Measurements from ENCODE around the gene JAZF1.

The JAZF1 gene

DNA sequence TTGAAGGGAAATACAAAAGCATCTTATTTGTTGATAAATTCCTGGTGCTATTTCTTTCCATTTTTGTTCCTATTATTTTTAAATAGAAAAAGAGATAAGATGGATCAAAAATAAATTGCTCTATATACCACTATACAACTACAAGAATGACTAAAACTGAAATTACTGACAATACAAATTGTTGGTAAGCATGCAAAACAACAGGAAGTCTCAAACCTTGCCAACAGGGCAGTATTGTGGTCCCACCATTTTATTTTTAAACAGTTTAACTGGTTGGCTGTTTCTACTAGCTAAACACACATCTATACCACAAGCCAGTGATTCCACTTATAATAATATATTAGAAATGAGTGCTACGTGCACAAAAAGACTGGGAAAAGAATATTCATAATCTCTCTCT lies 213.0 kb downstream of the JAZF1 start:
- DNase-seq (ENCODE audit: low read depth): no peak

DNA sequence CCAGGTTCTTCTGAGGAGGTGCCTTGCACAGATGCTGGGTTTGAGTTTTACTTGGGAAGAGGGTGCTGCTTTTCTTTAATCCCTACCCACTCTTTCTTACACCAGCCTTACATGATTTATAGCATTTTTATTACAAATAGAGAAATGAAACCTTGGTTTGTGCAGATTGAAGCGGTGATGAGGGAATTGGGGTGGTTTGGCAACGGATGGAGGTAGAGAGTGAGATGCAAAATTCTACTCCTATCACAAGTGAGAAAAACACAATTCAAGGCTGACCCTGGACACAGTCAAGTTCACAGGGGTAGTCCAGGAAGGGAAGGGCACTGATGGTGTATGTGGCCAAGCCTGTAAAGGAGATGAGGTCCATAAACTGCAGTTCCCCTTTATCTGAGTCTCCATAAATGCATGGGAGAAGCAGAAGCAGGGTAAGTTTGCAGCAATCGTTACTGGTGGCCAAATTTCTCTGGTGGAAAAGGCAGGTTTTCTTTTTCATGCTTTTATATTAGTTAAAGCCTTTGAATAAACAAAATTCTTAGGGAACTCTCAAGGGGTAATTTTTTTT lies 214.3 kb downstream of the JAZF1 start:
- DNase-seq (ENCODE audit: low read depth): no peak

DNA sequence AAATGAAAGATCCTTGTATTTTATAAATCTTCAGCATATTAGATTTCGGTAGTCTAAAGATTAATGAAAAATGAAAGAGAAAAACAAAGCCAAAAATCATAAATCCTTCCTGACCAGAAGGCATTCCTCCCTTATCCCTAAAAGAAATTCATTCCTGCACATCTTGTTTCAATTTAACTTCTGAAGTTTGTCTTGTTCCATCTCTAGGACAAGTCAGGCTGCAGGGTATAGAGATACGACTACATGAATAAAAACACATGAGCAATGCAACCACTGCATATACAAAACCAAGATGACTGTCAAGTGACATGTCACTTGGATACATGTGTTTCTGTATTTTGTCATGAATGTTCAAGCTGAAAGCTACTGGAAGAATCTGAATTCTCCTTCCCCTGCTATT lies 214.9 kb downstream of the JAZF1 start:
- DNase-seq (ENCODE audit: low read depth): no peak

DNA sequence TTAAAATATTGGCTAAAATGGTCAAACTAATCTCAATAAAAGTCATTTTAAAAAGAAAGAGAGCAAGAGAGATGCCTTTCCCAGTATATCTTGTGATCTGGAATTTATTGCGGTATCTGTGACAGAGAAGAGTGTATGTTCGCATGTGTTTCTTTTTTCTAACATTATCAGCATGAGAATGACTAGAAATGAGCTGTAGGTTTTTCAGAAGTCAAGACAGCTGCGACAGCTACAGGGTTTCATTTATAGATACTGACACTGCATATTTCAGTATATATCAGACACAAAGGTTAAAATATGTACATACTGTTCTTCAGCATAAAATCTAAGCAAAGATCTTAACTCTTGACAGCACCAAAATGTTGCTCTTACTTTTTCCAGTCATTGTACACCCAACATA lies 215.8 kb downstream of the JAZF1 start:
- DNase-seq (ENCODE audit: low read depth): no peak

DNA sequence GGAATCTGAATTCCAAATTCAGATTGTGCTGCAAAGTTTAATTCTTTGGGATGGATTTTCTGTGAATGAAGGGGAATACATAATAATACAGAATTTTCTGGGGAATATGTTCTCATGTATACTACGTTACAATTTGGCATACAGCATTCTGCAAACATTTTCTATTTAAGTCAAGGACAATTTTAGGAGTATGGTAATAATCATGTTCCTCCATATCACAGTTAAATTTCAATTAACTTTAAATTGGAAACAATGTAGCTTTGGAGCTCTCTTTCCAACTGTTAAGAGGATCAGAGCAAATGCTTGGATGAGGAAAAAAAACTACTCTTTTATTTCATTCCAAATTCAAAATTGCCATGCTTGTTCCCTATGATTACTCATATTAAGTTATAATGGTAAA lies 217.5 kb downstream of the JAZF1 start:
- DNase-seq (ENCODE audit: low read depth): no peak

DNA sequence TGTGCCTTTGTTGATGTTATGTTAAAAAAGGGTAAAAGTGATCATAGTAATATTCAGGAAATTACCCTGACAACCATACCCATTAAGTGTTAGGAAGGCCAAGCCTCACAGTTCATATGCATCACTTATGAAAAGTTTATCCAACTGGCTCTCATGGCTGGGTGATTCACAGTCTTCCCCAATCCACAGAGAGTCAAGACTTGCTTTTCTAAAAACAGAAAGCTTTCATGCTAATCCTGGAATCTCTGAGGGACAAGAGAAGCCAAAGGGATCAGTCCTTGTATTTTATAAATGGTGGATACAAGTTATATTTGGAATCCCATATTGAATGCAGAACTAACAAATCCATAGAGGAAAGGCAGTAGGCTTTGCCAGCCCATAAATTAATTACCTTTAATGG lies 218.3 kb downstream of the JAZF1 start:
- DNase-seq (ENCODE audit: low read depth): no peak

DNA sequence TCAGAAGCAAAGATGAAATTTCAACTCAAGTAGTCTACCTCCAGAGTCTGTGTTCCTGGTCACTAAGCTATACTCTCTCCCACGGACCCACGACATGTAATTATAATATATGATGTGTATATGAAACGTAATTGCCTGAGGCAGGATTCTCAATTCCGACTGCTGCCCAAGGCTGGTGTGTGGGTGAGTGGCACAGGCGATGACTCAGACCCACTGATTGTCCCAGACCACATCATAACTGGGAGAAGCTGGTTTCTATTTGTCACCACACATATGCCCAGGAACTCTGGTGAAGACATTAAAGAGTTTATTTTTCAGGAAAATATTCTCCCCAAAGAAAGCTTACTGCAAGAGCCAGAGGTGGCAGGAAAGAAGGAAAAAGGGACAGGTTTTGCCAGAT lies 219.3 kb downstream of the JAZF1 start:
- DNase-seq (ENCODE audit: low read depth): no peak

DNA sequence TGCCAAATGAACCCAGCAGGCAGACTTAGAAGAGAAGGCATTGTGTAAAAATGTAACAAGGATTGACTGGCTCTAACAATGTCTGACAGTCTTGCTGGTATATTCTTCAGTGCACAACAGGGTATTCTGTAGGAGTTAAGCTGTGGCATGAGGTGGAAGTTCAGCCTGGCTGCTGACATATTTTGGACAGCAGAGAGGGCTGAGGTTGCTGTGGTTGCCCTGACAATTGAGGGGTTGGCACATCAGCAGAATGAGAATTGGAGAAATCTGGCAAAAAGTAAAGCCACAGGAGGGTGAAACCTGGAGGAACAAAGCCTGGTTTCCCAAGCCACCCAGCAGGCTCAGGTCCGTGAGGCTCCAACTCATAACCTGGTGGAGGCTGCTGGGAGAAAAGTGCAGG lies 220.2 kb downstream of the JAZF1 start:
- no peak for DNase-seq (ENCODE audit: low read depth)

DNA sequence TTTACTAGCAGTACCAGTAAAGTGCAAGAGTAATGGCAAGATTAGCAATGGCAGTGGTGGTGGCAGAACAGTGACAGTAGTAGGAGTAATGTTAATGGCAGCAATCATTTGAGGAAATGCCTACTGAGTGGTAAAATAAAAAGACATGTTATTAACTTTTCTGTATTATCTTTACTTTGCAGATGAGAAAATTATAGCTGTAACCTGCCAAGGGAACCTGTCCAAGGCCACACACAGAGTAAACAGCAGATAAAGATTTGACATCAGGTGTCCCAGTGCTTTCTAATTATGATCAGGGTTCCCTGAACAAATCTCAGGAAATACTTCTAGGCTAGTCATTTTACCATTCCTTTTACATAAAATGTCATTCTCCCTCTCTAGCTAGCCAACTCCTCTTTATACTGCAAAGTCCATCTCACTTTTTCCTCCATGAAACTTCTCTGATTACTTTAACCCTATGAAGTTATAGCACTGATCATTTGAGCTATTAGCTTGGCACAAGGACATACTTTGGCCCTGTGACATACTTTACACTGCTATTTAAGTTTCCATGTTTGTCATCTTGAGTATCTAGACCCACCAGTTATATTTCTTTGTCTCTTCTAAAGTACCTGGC lies 221.6 kb downstream of the JAZF1 start:
- DNase-seq (ENCODE audit: low read depth): no peak

DNA sequence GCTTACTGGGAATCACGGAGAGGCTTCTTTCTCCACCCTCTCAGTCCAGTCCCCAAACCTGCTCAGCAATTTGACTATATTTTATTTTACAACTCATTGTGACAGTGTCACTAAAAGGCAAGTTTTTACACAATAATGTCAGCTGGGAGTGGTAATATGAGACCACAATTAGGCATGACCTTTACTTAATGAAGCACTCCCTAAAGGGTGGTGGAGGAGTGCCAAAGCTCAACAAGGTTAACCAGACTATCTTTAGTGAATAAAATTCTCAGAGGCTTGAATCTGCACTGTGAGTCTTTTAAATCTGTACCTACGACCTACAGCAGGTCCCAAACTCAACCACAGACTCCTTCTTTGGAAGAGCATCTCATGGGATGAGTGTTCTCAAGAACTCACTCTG lies 225.0 kb downstream of the JAZF1 start:
- DNase-seq (ENCODE audit: low read depth): no peak

DNA sequence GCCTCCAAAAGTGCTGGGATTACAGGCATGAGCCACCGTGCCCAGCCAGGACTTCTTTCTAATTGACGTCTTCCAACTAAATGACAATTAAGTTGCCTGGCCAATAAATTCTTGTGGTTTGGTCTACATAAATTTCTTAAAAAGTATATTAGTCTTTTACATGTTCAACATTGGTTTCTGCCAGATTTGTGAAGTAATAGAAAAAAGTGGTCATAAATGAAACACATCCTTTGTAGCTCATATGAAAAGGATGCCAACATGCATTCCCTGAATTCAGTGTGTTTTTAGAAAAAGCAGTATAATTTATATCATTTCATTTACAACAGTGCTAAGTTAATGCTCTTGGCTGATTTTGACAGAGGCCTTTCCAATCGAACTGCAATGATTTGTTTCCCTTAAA lies 225.6 kb downstream of the JAZF1 start:
- DNase-seq (ENCODE audit: low read depth): no peak

DNA sequence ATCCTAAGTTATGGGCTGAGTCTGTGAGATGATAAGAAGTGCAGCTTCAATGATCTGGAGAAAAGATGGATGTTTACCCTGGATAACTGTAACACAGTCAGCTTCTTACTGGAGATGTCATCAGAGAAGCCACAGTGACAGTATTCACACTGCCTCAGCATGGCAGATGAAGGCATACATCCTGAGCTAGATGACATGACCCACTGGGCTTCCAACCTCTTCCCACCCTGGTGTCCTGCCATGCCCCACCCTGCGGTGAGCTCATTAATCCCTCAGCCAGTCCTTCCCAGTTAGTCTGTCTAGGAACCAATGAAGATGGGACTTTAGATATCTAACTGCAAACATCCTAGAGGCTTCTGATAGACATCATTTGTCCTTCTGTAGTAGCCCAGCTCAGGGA lies 226.8 kb downstream of the JAZF1 start:
- no peak for DNase-seq (ENCODE audit: low read depth)

DNA sequence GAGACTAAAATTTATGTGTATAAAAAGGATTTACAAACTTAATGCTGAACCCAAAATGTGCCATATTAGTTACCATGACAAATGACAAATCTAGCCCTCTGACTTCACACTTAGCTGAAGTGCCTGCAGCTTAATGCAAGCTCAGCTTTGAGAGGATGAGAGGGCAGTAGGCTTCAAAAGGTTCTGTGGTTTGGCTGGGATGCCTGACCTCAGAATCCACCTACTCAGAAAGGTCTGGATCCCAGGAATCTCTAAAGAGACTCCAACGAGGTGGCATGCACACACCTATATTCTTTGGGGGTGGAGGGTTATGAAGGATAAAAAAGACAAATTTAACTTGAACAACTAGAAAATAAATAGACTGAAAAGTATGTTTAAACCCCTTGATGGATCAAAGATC lies 227.2 kb downstream of the JAZF1 start:
- no peak for DNase-seq (ENCODE audit: low read depth)

DNA sequence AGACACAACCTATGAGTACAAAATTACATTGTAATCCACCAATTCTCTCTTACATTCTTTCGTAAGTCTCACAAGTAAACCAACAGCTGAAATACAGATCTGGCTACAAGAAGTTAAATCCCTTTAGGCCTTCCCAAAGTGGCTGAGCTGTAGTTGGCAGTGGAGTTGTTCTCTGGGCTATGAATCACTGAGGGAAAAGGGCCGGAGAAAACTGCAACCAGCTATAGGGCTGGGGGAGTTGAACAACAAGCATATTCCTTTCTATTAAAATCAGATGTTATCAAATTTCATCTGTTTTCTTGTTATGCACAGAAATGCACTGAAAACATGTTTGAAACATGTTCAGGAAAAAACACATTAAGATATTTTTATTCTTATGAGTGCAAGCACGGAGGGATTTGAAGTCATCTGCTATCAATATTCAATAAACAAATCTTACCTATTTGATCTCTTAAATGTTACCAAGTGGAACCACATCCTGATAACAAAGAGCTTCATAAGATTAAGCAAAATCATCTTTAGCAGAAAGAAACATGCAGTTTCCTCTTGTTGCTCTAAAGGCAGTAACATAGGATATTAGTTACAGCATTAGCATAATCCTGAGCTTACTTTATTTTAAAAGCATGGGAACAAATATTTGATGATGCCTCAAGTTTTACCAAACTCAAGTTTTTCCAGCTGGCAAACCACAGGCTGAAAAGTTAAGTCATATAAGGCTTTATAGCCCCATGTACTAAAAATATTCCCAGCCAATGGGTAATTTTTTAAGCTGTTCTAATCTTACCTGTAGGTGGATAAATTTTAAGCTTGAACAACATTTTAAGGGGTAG lies 227.9 kb downstream of the JAZF1 start:
- DNase-seq (ENCODE audit: low read depth): no peak

DNA sequence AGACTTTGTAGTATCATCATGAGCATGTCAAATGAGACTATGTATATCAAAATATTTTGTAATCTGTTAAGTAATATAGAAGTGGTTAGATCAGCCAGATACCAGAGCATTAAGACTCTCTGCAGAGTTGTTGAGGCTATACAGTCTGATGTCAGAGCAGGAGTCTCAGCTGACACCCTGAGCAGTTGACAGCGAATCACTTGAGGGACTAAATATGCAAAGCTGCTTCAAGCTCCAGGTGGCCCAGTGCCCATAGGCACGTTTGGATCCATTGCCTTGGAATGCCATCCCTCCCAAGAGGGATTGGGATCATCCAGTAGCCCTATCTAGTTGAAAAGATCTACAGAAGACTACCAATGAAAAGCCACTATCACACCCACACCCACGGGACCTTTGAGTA lies 230.5 kb downstream of the JAZF1 start:
- DNase-seq (ENCODE audit: low read depth): no peak

DNA sequence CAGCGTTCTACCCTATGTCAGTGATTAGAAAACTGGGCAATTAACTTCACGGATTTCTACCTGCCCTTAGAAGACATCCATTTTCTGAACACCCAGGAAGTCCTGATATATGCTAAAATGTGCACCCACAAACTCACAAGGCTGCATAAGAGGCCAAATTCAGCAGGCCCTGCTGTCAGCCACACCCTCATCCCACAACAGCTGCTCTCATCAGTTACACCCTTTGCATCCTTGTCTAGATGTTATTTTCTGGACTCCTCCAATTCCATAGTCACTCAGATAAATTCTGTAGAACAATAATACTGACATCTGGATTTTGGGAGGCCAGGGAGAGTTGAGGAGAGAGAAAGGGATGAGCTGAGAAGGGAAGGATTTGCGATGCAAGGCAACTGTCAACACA lies 231.7 kb downstream of the JAZF1 start:
- no peak for DNase-seq (ENCODE audit: low read depth)

DNA sequence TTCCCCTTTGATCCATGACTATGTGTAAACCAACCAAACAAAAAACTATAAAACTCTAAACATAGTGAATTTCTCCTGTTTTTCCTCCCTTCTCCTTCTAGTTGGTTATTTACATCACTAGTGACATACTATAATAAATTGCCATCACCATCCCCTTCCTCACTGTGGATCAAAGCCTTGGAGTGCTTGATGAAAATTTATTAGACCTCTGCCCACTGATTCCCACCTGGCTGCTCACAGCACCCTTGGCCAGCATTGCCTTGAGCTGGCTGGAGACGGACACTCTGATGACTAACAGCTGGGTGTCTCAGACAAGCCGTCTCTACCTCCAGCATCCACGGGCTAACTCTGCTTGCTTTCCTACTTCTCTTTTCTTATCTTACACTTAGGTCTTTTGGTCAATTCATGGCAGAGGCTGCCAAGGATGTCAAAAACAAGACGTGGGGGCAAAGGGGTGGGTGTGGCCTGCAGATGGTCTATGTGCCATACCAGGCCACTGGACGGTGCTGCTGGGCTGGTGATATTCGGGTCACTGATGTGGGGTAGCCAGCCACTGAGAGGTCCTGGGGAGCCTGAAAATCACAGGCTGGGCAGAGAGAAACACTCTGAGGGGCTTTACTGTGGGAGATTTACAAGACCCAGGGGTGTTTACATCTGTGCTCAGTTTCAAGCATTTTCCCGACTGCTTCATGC lies 232.9 kb downstream of the JAZF1 start:
- DNase-seq (ENCODE audit: low read depth): no peak

DNA sequence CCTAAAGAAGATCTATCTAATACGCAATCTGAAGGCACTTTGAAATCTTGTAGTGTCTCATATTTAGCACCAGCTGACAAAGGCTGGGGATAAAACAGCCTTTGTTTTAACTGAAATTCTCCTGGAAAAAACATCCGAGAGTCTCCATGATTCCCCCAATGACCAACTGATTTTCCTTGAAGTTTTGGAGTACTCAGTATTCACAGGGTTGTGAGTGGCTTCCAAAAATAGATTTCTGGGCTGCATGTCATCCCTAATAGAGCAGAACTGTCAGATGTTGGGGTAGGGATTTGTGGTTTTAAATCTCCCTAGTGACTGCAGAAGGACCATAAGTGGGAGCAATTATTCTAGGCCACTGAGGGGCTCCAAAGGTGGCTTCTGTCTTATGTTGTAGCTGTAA lies 234.2 kb downstream of the JAZF1 start:
- no peak for DNase-seq (ENCODE audit: low read depth)

DNA sequence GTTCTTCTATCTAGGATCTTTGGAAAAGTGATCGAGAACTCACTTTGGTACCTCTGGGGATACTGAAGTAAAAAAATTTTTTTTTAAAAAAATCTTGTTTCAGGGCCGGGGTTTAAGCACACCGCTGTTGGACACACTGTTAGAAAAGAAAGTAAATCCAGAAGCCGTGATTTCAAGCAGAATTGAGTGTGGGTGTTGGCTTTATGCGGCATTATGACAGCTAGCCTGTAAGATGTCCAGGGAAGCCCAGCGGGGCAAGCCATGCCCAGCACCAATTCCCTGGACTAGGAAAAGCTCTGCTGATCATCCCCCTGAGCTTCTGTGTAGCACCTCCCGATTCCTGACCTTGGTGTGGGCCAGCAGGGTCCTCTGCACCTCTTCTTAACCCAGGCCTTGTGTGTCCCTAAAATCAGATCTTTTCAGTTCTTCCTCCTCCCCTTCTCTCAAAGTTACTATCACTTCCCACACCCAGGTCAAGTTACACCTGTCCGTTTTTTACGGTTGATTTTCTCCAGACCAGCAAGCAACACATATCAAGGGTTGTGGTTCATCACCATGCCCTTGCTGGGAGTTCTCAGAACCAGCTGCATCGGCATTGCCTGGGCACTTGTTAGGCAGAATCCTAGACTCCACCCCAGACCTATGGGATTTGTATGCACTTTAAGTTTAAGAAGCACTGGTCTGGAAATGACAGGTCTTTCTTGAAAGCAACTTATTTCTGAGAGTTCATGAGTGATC lies 235.4 kb downstream of the JAZF1 start:
- no peak for DNase-seq (ENCODE audit: low read depth)

DNA sequence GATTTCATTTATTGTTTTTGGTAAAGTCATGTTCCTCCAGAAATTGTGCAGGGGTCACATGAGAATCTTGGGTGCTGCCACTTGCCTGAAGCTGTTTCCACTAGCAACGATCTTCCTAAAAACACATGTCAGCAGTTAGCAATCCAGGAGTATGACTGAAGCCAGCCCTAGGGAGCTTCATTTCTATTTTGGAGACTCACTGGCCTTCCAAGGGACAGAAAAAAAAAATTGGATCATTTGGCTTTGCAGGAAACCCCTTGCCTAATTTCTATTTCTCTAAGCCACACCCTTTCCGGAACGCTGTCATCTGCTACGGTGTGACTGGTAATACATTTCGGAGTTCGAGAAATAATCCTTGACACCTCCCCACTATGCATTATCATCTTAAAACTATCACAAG lies 236.0 kb downstream of the JAZF1 start:
- no peak for DNase-seq (ENCODE audit: low read depth)

DNA sequence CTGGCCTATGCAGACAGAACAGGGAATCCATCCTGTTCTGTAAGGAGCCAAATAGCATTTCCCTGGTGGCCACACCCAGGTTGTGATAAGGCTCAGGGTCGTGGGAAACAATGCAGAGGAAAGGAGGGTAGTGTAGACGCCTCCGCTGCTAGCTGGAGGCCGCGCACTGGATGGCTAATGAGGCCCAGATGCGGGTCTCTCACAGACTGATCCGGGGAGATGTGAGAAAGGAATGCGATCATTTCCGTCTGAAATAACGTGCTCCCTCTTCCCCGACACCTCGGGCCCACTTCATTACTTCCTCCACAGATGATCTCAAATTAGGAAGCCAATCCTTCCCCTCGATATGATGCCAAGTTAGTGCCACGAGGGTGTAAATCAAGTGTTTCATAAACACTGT lies 237.4 kb downstream of the JAZF1 start:
- DNase-seq (ENCODE audit: low read depth): no peak

DNA sequence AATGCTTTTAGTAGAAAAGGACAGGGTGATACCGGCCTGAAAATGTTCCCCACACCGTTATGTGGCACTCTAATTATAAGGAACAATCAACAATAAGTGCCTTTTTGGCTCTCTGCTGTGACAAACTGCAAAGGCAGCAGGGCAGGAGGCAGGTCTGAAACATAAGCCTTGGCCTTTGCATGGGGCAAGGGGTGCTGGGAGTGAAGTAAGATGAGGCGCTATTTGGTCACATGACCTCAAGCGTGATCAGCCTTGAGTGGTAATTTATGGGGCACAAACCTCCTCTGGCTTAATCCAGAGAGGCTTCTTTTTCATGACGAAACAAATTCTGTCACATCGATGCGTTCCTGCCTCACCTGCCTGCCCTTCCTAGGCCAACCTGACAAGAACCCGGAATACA lies 237.9 kb downstream of the JAZF1 start:
- no peak for DNase-seq (ENCODE audit: low read depth)

All from GM04504 (cell line).